Right renal pelvis (tissue), 4 donors: ENCODE data around the gene CA5A. TPM values are rescaled to one million over a fixed set of nuclear protein-coding genes. Genes with fewer than 3 reads are reported as not detected.

Source experiments
- DNase-seq, 4 donors: peaks; one replicate each; pipeline ENCODE4 v3.0.0-alpha.2; 2013; ENCODE audit warnings: low read depth in 4 of 4, low spot score in 3 of 4, missing footprints in 1 of 4
- polyA plus RNA-seq, 4 donors: library from polyadenylated mRNA; unstranded; fragments of 120-200 nt; gene quantifications; one replicate each; pipeline ENCODE4 v1.2.1, GENCODE V29; 2013; ENCODE audit not compliant: insufficient read length in 4 of 4

Gene CA5A
- polyA plus RNA-seq, 4 donors = 0.10 to 0.42 (median 0.20) TPM

DNA sequence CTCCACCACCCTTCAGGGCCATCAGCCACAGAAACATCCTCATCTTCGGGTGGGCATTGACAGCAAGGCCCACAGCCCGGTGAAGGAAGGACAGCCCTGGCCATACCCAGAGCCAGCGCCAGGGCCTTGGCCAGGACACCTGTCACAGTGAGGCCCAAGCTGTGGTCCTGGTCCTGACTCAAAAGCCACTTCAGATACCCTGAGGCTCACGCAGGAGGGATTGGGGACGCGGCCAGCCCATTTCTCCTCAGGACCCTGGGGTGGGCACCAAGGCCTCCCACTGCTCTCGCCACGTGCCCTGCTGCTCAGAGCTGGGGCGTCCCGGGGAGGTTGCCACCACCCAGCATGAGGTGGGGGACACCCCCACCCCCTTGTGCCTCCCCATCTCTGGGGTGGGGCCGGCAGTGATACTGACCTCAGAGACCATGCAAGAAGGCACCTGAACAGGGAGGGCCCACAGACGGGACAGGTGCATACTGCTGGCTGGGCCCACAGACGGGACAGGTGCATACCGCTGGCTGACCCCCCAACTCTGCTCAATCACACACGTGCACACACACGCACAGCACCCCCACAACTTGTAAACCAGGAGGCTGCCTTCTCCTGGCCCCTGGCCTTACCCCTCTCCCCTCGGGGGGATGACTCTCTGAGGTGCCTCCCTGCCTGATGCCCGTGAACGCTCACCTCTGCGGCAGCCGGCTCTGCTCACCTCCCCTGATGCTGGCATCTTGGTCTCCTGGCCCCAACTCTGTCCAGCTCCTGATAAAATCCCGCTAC, 81.2 kb downstream of the CA5A start:
- DNase-seq = no peak

DNA sequence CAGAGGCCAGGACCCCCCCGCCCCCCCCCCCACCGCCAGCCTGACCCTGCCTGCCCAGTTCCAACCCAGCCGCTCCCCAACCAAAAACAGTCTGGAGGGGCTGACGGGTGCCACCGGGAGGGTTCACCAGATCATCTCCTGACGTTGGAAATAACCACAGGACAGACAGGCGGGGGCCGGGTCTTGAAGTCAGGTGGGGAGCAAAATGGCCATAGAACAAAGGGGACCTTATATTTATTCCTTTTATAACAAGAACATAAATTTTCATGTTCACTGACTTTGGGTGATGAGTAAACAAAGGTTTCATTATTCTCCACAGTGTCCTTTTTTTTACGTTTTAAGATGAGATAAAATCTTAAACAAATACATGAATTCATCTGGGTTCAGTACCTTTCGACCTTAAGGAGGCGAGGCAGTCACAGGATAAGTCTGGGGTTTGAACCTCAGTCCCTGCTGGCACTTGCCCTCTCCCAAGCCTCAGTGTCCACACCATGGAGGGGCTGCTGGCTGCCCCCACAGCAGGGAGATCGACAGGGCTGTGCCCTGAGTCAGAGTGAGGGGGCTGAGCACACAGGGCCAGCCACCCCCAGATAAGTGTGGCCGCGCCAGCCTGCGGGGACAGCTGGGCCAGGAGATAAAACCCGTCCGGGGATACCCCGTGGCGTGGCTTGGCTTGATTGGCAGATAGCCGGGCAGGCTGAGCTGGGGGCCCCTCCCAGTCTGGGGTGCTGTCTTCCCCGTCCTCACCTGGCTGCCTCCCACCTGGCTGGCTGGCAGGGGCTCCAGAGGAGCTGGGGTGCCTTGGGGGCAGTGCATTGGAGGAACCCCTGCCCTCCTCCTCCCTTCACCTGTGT, 82.0 kb downstream of the CA5A start:
- no peak for DNase-seq

DNA sequence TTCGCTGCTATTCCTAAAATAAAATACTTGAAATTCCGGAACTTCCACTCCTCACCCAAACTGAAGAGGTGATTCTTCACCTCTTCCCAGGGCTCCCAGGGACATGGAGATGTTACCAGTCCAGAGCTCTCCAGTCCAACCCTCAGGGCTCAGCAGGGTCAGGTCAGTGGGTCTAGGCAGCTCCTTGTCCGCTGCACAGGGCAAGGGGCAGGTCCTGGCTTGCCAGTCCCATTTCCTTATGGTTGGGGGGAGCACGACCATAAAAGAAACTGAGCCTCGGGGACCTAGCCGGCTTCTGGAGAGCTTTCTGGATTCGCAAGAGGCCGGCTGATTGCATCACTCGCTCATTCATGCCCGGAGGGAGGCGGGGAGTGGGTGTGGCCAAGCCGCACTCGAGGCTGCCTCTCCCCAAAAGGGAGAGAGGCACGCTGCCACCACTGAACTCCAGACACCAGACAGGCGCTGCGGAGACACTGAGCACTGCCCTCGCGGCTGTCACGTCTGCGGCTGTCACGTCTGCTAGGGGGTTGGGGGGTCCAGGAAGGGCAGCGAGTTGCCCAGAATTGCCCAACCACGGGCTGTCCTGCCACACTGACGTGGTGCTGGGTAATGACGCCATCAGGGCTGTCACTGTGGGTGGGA, 82.8 kb downstream of the CA5A start:
- peak in 2 of 4 donors; percentile 59 to 68 for DNase-seq

DNA sequence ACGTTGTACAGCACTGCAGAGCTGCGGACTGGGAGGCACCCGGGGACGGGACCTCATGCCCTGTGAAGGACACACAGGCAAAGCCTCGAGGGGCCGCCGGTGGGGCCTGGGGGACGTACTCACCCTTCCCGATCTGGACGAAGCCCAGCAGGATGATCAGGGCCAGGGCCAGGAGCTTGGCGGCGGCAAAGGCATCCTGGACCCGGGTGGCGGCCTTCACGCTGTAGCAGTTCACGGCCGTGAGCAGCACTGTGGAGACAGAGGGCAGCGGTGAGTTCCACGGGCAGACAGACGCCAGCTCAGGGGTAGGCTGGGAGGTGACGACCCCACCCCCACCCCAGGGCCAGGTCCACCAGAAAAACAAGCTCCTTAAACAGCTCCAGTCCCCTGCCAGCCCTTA, 84.7 kb downstream of the CA5A start:
- no peak for DNase-seq

DNA sequence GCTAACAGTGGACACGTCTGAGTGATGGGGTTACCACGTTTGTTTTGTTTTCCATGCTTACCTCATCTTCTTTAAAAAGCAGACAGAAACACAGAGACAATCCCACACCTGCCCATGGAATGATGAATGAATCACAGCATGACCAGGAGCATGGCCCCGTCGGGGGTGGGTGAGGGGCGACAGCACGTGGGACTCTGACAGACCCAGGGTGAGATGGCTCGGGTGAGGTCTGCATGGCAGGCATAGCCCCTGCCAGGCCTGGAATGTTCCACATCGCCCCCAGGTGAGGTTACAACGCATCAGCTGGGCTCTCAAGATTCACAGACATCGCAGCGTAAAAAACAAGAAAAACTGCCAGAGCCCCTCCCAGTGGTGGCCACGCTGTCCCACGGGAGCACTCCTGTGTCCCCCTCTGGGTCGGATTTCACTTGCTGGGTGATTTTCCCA, 85.2 kb downstream of the CA5A start:
- DNase-seq = no peak

DNA sequence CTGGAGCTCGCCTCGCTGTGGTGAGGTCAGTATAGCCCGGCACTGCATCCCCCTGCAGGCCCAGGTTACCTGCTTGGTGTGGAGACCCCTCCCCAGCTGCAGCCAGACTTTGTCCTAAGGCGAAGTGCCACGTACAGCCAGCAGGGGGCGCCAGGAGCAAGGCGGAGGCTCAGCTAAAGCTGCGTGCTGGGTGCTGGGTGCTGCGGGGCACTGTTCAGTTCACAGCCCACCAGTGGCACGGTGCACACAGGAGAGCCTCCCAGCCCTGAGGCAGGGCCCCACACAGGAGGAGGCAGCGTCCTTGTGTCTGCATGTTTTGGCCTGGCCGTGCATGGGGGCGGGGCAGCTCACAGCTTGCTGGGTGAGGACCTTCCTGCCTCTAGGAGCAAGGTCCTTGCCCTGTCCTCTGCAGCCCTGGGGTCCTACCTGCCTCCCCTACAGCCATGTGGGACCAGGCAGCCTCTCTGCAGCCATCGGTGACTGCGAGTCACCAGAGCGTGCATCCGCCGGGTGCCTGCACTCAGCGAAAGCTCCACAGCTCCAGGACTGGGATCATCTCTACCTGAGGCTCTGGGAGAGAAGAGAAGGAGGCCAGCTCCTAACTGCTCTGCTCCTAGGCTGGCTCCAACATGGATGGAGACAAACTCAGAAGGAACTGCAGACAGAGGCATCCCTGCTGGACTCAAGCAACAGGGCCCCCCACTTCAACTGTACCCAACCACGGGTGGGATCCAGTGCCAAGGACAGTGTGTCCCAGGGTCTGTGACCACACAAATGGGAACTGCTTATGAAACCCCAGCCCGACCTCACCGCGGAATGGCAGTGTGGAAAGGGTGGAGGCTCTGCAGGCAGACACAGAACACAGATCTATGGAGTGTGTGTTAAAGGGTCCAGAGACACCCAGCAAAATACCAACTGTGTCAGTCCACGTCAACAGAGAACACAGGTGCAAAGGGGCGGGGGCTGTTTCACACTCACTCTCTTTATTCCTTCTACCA, 86.0 kb downstream of the CA5A start:
- no peak for DNase-seq

DNA sequence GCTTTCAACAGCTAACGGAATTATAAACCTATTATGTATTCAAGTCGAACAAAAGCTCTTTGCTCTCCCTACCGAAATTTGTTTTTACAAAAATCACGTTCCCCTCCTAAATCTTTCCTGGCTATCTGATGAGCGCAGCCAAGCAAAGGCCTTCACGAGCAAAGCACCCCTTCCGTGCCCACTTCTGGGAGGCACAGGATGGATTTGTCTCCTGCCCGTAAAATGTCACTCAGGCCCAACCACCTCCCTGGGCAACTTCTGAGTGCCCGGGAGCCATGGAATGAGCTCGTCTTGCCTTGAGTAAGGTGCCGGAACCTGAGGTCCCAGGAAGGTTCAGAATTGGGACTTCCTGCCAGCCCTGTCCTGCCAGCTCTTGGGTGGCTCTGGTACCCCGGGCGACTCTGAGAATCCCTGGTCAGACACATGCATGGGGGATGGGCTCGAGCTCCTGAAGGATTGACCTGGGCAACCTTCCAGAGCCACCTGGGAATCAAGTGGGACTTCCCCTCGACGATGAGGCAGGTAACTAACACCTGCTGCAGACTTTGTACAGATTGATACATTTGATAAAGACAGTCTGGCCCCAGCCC, 86.8 kb downstream of the CA5A start:
- no peak for DNase-seq

DNA sequence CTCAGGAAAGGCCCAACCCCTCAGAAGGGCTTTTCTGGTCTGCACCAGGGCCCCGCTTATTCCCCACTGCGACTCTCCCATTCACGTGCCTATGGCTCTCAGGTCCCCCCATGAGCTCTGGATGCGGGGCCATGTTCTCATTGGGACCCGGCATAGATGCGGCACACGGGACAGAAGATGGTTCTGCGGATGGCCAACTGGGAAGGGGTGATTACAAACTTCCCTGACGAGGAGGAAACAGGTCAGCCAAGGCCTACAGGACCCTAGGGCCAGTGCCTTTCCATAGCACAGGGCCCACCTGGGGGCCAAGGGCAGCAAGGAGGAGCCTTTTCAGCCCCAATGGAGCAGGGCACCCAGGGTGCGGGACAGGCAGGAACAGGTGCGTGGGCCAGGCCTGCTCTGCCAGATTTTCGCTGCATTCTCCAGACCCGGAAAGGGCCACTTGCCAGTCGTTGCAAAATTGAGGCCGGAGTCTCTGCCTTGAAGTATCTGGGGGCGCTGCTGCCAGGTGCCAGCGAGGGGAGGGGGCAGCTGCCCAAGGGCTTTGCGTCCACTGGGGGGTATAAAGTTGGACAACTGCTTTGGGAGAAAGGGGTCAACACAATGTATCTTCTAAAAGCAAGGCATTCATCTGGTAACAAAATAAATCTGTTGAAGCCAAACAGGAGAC, 87.5 kb downstream of the CA5A start:
- no peak for DNase-seq

DNA sequence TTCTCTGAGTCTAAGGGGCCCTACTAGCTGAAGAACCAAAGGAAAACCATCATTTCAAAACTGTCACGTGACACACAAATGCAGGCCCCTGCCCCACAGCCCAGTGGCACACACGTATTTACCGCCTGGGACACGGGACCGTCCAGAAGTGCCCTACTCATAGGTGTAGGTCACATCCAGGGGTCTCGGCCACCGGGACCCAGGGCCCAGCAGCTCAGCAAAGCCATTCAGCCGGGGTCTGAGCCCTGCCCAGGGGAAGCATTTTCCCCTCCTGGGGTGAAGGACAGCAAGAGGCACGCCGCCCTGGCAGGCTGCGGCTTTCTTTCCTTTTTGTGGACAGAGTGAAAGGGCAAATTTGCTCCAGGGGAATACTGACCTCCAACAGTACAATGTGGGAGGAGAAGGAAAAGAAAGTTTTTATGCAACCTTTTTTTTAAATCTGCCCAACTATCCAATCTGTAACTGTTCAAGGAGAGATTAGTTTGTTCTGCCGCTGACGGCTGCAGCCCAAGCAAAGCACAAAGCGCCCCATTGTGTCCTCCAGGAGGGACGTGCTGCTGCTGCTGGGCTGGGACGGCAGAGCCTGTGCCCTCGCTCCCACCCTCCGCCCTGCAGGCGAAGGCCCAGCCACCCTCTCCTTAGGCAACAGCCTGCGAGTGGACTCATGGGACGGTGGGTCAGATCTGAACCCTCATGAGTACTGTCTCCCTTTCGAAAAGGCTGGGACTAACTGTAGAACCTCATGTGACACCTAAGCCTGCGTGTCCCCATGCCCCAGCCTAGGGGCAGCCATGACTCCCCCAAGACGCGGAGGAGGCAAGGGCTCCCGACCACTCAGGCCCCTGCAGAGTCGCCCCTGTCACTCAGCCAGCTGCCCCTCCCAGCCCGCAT, 88.3 kb downstream of the CA5A start:
- no peak for DNase-seq

DNA sequence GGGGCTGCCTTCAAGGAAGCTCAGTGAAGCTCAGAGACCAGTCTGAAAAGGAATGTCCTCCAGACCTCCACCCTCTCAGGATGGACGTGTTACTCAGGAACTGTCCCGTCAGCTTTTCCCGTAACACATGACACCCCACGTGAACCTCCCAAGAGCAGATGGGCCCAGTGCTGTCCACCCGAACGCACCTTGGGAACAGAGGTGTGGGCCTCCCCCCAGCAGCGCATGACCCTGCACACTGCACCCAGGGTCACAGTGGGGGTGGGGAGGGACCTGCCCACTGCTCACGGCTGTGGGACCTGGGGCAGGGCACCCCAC, 88.9 kb downstream of the CA5A start:
- DNase-seq = no peak

DNA sequence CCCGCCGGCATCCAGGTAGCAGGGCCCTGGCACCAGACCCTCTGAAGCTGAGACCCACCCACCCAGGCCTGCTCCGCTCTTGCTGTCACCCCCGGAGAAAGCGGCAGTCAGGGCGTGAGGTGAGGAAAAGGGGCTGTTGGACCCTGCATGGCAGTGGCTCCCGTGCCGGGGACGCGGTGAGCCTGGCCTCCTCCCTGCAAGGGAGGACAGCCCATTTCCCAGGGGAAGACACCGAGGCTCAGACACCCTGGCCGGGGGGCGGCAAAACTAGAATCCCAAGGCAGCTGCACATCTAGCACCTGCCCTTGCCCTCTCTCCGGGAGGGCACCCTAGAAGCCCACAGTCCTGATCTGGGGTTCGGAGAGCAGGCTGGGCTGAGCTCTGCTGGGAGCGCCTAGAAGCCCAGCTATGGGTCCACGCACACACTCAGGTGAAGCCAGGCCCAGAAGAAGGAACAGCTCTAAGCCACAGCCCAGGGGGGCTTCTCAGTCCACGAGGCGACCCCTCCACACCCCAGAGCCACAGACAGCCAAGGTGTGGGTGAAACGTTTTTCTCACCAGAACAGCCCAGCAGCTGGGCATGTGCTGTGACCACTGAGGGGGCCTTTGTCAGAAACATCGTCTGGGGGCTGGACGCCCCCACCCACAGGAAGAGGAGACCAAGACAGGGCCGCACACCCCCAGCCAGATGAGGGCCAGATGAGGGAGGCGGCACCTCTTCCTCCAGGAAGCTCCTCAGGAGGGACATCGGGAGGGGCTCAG, 89.4 kb downstream of the CA5A start:
- no peak for DNase-seq

DNA sequence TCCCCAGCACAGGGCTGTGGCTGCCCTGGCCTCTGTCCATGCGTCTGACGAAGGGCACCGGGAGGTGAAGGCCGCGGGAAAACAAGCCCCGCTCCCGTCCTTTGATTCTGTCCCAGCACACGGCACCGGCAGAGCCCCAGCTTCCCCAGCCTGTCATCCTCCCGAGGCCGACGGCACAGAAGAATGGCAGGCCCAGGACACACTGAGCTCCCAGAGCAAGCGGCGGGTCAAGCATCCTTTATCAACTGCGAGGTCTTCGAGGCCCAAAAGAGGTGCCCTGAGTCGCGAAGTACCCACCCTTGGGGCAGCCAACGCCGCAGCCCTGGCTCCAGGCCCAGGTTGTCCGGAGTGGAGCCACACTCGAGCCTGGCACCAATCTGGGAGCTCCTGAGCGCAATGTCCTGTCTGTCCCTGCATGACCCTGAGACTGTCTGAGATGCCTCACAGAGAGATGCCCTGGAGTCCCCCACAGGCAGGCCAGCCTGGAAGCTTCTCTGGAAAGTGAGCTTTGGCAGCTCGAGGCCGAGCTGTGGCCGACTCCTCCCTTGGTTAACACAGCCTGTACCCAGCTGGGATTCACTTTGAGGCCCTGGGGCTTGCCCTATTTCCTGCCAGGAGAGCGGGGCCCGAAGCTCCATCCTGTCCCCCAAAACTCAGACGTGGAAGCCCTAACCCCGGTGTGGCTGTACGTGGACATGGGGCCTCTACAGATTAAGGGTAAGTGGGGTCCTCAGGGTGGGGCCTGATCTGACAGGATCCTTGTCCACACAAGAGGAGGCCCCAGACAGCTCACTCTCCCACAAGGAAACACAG, 90.3 kb downstream of the CA5A start:
- DNase-seq = no peak

DNA sequence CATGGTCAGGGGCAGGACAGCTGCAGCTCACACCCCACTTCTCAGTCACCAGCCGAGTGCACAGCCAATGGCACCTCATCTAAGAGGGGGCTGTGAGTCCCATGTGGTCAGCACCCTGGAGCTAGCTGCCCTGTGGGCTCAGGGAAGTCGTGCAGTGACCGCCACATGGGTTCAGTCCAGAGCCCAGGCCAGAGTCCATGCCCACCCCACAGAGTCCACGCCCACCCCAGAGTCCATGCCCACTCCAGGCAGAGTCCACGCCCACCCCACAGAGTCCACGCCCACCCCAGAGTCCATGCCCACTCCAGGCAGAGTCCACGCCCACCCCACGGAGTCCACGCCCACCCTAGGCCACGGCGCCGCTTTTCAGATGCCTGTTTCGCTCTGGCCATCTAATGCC, 91.1 kb downstream of the CA5A start:
- no peak for DNase-seq

DNA sequence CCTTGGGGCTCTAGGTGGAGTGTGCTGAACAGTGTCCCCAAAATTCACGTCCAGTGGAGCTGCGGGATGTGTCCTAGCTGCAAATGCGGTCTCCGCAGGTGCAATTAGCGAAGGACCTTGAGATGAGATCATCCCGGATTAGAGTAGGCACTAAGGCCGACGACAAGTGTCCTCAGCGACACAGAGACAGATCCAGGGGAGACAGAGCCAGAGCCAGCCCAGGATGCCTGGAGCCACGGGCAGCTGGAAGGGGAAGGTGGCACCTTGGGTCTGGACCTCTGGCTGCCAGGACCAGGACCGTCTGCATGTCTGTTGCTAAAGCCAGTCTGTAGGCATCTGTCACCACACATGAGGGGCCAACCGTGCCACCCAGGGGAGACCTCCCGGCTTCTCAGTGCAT, 91.5 kb downstream of the CA5A start:
- DNase-seq = no peak

DNA sequence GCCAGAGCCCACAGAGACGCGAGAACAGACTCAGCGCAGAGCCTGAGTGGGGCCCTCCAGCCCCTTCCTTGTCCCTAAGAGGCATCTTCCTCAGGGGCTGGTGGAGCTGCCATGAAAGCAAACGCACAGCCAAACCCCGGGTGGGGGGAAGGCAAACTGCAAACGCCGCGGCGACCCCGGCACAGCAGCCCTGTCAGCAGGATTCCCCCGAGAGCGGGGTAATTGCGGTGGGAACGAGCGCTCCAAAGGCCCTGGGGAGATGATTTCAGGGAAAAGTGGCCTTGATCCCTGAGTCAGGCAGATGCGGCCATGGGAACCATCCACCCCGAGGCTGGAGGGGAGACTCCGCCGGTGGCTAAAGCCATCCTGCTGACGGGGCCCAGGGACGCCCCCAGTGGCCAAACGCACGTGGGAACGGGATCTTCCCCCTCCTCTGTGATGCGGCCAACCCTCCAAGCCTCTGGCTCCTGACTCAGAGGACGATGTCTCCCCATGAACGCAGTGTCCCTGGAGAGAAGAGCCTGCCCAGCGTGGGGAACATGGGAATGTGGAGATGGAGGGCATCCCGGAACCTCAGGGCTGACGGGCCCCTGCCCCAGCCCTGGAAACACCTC, 92.1 kb downstream of the CA5A start:
- DNase-seq = no peak

DNA sequence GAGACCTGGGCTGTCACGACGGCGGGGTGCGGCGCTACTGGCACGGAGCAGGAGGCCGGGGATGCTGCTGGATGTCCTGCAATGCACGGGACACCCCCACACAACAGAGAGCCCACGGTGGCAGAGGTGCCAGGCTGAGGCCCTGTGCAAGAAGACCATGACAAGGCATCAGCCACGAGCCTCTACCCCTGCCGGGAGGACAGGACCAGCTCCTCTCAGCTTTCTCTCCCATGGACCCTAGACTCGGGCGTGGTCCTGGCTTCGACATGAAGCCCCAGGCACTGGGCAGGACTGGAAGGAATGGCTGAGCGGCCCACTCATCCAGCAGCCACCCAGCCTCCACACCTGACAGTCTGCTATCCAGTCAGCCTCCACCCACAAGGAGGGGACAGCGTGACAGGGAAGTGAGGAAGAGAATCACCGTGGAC, 92.6 kb downstream of the CA5A start:
- no peak for DNase-seq
